Gastrocnemius medialis (tissue), 4 donors: ENCODE data around the gene CFB.

Experiments used
- POLR2A ChIP-seq, 2 donors: fragments of 450-650 bp; IDR thresholded peaks; one replicate each; pipeline ENCODE4 v1.6.1; 2017; ENCODE audit warnings: antibody characterized with exemption in 2 of 2, mild to moderate bottlenecking in 2 of 2, moderate library complexity in 2 of 2
- TF ChIP-seq, protein P1 (sequence below), 5 experiments: fragments of 450-650 bp in 3 of 5; fragments of 200-600 bp in 2 of 5; sonication (generic) in 2 of 5; IDR thresholded peaks in 4 of 5; conservative IDR thresholded peaks in 1 of 5; 1 replicate in 4 of 5; 2 replicates in 1 of 5; pipeline ENCODE4 v1.5.1; 2016 to 2019; ENCODE audit warnings: antibody characterized with exemption in 5 of 5, mild to moderate bottlenecking in 3 of 5, moderate library complexity in 3 of 5

DNA sequence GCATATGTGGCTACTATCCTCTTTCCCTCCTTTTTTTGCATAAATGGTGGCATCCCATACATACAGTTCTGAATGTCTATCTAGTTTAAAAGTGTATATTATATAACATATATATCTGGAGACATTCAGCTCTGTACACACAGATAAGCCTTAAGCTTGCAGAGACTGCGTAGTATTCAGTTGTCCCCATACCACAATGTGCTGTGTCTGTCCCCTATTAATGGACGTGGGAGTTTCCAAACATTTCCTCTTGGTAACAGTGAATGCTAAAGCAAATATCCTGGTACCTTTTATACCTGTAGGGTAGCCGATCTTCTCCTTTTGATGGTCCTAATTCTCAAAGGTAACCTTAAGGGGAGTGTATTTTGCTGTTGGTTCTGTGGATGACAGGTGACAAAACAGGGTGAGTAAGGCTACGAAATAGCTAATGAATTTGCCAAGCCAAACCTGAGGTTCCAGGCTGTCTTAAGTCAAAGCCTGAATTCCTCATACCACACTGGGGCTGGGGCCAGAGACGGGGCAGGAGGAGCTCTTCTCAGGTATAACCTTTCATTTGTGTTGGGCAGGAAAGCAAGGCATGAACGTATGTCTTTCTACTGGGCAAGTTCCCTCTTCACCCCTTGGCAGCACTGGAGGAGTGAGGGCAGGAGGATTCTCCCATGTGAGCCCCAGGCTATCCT, 26.1 kb upstream of the CFB start:
- TF ChIP-seq, protein P1, sequence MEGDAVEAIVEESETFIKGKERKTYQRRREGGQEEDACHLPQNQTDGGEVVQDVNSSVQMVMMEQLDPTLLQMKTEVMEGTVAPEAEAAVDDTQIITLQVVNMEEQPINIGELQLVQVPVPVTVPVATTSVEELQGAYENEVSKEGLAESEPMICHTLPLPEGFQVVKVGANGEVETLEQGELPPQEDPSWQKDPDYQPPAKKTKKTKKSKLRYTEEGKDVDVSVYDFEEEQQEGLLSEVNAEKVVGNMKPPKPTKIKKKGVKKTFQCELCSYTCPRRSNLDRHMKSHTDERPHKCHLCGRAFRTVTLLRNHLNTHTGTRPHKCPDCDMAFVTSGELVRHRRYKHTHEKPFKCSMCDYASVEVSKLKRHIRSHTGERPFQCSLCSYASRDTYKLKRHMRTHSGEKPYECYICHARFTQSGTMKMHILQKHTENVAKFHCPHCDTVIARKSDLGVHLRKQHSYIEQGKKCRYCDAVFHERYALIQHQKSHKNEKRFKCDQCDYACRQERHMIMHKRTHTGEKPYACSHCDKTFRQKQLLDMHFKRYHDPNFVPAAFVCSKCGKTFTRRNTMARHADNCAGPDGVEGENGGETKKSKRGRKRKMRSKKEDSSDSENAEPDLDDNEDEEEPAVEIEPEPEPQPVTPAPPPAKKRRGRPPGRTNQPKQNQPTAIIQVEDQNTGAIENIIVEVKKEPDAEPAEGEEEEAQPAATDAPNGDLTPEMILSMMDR (IDR thresholded peaks at IDR 0.05 in 4 of 5, conservative IDR thresholded peaks at IDR 0.05 in 1 of 5), result no peak
- TF ChIP-seq POLR2A (IDR thresholded peaks at IDR 0.05), result no peak
